Vagina (tissue), 2 donors: ENCODE data around the gene ARHGDIG. TPM values are rescaled to one million over a fixed set of nuclear protein-coding genes. Genes with fewer than 3 reads are reported as not detected.

Source experiments
- DNase-seq, 2 donors: peaks; one replicate each; pipeline ENCODE4 v3.0.0-alpha.2; 2017; ENCODE audit errors: extremely low spot score in 2 of 2
- H3K27ac ChIP-seq: fragments of 200-600 bp; sonication (generic); one replicate; pipeline ENCODE4 v1.5.1; 2019
- H3K27me3 ChIP-seq: fragments of 200-600 bp; sonication (generic); one replicate; pipeline ENCODE4 v1.5.1; 2019
- H3K36me3 ChIP-seq, 2 donors: fragments of 200-600 bp; sonication (generic); one replicate each; pipeline ENCODE4 v1.5.1; 2017 to 2019
- H3K4me1 ChIP-seq: fragments of 200-600 bp; sonication (generic); one replicate; pipeline ENCODE4 v1.5.1; 2019
- H3K4me3 ChIP-seq, 2 donors: fragments of 200-600 bp; sonication (generic); 1 replicate in 1 of 2; 2 replicates in 1 of 2; pipeline ENCODE4 v1.5.1; 2016 to 2019
- H3K9me3 ChIP-seq: fragments of 200-600 bp; sonication (generic); one replicate; pipeline ENCODE4 v1.5.1; 2019
- CTCF ChIP-seq, 3 experiments: fragments of 450-650 bp in 2 of 3; fragments of 200-600 bp in 1 of 3; sonication (generic) in 1 of 3; IDR thresholded peaks; one replicate each; pipeline ENCODE4 v1.5.1; 2017 to 2019; ENCODE audit warnings: antibody characterized with exemption in 3 of 3, mild to moderate bottlenecking in 2 of 3, moderate library complexity in 2 of 3
- POLR2A ChIP-seq, 2 donors: fragments of 450-650 bp; IDR thresholded peaks; one replicate each; pipeline ENCODE4 v1.6.1; 2017; ENCODE audit warnings: antibody characterized with exemption in 2 of 2, mild to moderate bottlenecking in 2 of 2, moderate library complexity in 2 of 2
- POLR2AphosphoS5 ChIP-seq, 2 donors: sonication (generic); formaldehyde crosslinking; IDR thresholded peaks; one replicate each; pipeline ENCODE4 v1.9.0; 2017; ENCODE audit warnings: antibody characterized with exemption in 2 of 2, mild to moderate bottlenecking in 2 of 2, low read depth in 1 of 2; ENCODE audit not compliant: insufficient read depth in 1 of 2
- intact Hi-C: fragments of 100-400 bp; cut with DNase I; formaldehyde crosslinking; loops from one replicate; pipeline ENCODE4 v1.15.1; 2023
- total RNA-seq: library from RNA; depleted of rRNA; stranded (reverse); fragments of >200 nt; gene quantifications from one replicate; pipeline ENCODE4 v1.2.3, GENCODE V29; 2016

The ARHGDIG gene
- total RNA-seq, 1 donor from 2014 or later = not detected

GRCh38 chr16:287298-287811 lies 7.0 kb downstream of the ARHGDIG start:
- no peak overlapping the region for H3K27ac ChIP-seq
- intact Hi-C loops = no loop called here
- TF ChIP-seq CTCF (IDR thresholded peaks at IDR 0.05) = no peak
- no peak for TF ChIP-seq POLR2AphosphoS5 (IDR thresholded peaks at IDR 0.05; ENCODE audit: insufficient read depth in 1 of 2, low read depth in 1 of 2)
- no peak for TF ChIP-seq POLR2A (IDR thresholded peaks at IDR 0.05)
- no peaks in the 10 kb centered on the region for H3K4me1 ChIP-seq
- no peak overlapping the region for H3K4me3 ChIP-seq
- no peak for DNase-seq
- no peaks in the 10 kb centered on the region for H3K27me3 ChIP-seq
- no peaks in the 10 kb centered on the region for H3K9me3 ChIP-seq
- H3K36me3 ChIP-seq = peaks cover 0 to 46% of the 10 kb centered on the region in 2 donors

GRCh38 chr16:287981-288920 lies 7.9 kb downstream of the ARHGDIG start:
- no peaks in the 10 kb centered on the region for H3K4me1 ChIP-seq
- peaks cover 0 to 55% of the 10 kb centered on the region in 2 donors for H3K36me3 ChIP-seq
- no peaks in the 10 kb centered on the region for H3K27me3 ChIP-seq
- no peak overlapping the region for H3K4me3 ChIP-seq
- intact Hi-C loops = no loop called here
- H3K9me3 ChIP-seq = no peaks in the 10 kb centered on the region
- DNase-seq = no peak
- H3K27ac ChIP-seq = no peak overlapping the region
- TF ChIP-seq POLR2AphosphoS5 (IDR thresholded peaks at IDR 0.05; ENCODE audit: insufficient read depth in 1 of 2, low read depth in 1 of 2) (no peak), CTCF (IDR thresholded peaks at IDR 0.05) (no peak), POLR2A (IDR thresholded peaks at IDR 0.05) (no peak)

GRCh38 chr16:289395-289997 lies 9.1 kb downstream of the ARHGDIG start:
- DNase-seq = no peak
- H3K4me1 ChIP-seq = no peaks in the 10 kb centered on the region
- peaks cover 0 to 59% of the 10 kb centered on the region in 2 donors for H3K36me3 ChIP-seq
- no peaks in the 10 kb centered on the region for H3K27me3 ChIP-seq
- no peak overlapping the region for H3K4me3 ChIP-seq
- no peak overlapping the region for H3K27ac ChIP-seq
- H3K9me3 ChIP-seq = no peaks in the 10 kb centered on the region
- intact Hi-C loops = no loop called here
- TF ChIP-seq POLR2A (IDR thresholded peaks at IDR 0.05) (no peak), CTCF (IDR thresholded peaks at IDR 0.05) (no peak), POLR2AphosphoS5 (IDR thresholded peaks at IDR 0.05; ENCODE audit: insufficient read depth in 1 of 2, low read depth in 1 of 2) (no peak)

- H3K36me3 ChIP-seq = peaks cover 0 to 59% of the 10 kb centered on the region in 2 donors
- no peaks in the 10 kb centered on the region for H3K4me1 ChIP-seq
- no peak overlapping the region for H3K27ac ChIP-seq
- H3K4me3 ChIP-seq = no peak overlapping the region
- no peak for TF ChIP-seq CTCF (IDR thresholded peaks at IDR 0.05)
- no peak for TF ChIP-seq POLR2AphosphoS5 (IDR thresholded peaks at IDR 0.05; ENCODE audit: insufficient read depth in 1 of 2, low read depth in 1 of 2)
- no peak for TF ChIP-seq POLR2A (IDR thresholded peaks at IDR 0.05)
- no peaks in the 10 kb centered on the region for H3K9me3 ChIP-seq
- no peaks in the 10 kb centered on the region for H3K27me3 ChIP-seq
- intact Hi-C loops = no loop called here
- no peak for DNase-seq
Measured at GRCh38 chr16:290015-290680, 9.8 kb downstream of the ARHGDIG start.
